Adrenal gland (tissue), 5 donors: Measurements from ENCODE around the gene CTRB2.

Source experiments
- POLR2A ChIP-seq, 2 donors: fragments of 450-650 bp; IDR thresholded peaks; one replicate each; pipeline ENCODE4 v1.6.1; 2017; ENCODE audit warnings: antibody characterized with exemption in 2 of 2, mild to moderate bottlenecking in 2 of 2, moderate library complexity in 1 of 2
- TF ChIP-seq, protein P1 (sequence below), 6 experiments: fragments of 450-650 bp in 4 of 6; fragments of 200-600 bp in 2 of 6; sonication (generic) in 1 of 6; IDR thresholded peaks; 1 replicate in 5 of 6; 2 replicates in 1 of 6; pipeline versions ENCODE4 v1.5.1 to v1.8.0; 2016 to 2021; ENCODE audit warnings: antibody characterized with exemption in 6 of 6, mild to moderate bottlenecking in 2 of 6, moderate library complexity in 1 of 6
- donor health status: DM: no; HTN: no; CAD: no.

DNA sequence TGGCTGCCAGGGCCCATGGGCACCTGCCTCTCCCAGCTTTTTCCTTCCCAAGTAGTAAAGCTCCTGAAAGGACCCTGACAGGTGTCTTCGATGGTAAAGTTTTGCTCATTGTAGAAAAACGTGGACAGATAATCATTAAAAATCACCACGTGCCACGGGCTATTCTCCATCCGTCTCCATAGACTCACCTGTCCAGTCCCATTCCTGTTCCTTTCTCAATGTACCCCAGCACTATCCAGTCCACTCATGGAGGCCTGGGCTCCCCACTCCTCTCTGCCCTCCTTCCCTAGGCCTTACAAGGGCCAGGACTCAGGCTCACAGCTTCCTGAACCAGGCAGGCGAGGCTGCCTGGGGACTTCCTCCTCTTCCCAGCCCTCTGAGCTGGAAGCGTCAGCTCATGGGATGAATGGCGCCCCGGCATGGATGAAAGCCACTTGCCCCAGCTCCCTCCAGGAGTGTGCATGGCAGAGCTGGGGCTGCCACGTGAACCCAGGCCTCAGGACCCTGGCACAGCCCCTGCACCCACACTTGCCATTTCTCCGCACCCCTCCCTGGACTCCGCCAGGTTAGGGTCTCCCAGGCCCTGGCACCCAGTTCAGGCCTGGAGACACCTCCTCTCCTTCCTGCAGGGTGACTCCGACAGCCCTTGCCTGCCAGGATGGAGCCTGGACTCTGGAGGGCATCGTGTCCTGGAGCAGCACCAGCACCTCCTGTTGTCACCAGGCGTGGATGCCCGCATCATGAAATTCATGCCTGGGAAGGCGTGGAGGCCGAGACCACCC is 20.6 kb upstream of the CTRB2 start:
- TF ChIP-seq, protein P1, sequence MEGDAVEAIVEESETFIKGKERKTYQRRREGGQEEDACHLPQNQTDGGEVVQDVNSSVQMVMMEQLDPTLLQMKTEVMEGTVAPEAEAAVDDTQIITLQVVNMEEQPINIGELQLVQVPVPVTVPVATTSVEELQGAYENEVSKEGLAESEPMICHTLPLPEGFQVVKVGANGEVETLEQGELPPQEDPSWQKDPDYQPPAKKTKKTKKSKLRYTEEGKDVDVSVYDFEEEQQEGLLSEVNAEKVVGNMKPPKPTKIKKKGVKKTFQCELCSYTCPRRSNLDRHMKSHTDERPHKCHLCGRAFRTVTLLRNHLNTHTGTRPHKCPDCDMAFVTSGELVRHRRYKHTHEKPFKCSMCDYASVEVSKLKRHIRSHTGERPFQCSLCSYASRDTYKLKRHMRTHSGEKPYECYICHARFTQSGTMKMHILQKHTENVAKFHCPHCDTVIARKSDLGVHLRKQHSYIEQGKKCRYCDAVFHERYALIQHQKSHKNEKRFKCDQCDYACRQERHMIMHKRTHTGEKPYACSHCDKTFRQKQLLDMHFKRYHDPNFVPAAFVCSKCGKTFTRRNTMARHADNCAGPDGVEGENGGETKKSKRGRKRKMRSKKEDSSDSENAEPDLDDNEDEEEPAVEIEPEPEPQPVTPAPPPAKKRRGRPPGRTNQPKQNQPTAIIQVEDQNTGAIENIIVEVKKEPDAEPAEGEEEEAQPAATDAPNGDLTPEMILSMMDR (IDR thresholded peaks at IDR 0.05) = no peak
- no peak for TF ChIP-seq POLR2A (IDR thresholded peaks at IDR 0.05)
